NB4 (cell line): Measurements from ENCODE around the gene DSCAM.

ENCODE experiments used
- DNase-seq: peaks from one replicate; pipeline ENCODE4 v3.0.0; 2010; ENCODE audit warnings: low read depth
- H3K4me3 ChIP-seq: one replicate; pipeline ENCODE4 v1.5.1; 2011; ENCODE audit warnings: mild to moderate bottlenecking, low read depth, low read length, moderate library complexity
- MYC ChIP-seq: IDR thresholded peaks from 2 replicates; pipeline ENCODE4 v1.6.1; 2011; ENCODE audit warnings: low read depth, low read length
- POLR2A ChIP-seq: IDR thresholded peaks from 2 replicates; pipeline ENCODE4 v1.6.1; 2011; ENCODE audit warnings: mild to moderate bottlenecking; ENCODE audit not compliant: insufficient read length; ENCODE audit errors: extremely low read depth
- TF ChIP-seq, protein P1 (sequence below): IDR thresholded peaks from one replicate; pipeline ENCODE4 v1.5.1; 2012; ENCODE audit warnings: low read depth, low read length
- TF ChIP-seq, protein P2 (sequence below): IDR thresholded peaks from 2 replicates; pipeline ENCODE4 v1.6.1; 2011; ENCODE audit warnings: low read depth, low read length

Gene DSCAM

DNA sequence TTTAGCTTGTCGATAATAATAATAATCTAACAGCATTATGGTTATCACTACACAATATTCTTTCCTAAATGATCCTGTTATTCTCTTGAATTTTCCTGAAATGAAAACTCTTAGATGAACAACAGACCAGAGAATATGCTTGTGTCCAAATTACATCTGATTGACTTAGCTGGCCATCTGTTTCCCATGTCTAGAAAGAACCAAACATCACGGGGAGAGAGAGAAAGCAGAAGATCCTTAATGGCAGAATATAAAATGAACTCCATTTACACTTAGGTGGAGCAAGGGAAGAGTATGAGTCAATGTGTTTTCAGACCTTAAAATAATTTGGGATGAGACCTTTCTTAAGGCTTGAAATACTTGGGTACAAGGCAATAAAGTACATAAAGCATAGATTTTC lies 162.2 kb downstream of the DSCAM start:
- TF ChIP-seq, protein P1, sequence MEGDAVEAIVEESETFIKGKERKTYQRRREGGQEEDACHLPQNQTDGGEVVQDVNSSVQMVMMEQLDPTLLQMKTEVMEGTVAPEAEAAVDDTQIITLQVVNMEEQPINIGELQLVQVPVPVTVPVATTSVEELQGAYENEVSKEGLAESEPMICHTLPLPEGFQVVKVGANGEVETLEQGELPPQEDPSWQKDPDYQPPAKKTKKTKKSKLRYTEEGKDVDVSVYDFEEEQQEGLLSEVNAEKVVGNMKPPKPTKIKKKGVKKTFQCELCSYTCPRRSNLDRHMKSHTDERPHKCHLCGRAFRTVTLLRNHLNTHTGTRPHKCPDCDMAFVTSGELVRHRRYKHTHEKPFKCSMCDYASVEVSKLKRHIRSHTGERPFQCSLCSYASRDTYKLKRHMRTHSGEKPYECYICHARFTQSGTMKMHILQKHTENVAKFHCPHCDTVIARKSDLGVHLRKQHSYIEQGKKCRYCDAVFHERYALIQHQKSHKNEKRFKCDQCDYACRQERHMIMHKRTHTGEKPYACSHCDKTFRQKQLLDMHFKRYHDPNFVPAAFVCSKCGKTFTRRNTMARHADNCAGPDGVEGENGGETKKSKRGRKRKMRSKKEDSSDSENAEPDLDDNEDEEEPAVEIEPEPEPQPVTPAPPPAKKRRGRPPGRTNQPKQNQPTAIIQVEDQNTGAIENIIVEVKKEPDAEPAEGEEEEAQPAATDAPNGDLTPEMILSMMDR: no peak
- no peak for TF ChIP-seq MYC
- TF ChIP-seq POLR2A: no peak
- TF ChIP-seq, protein P2, sequence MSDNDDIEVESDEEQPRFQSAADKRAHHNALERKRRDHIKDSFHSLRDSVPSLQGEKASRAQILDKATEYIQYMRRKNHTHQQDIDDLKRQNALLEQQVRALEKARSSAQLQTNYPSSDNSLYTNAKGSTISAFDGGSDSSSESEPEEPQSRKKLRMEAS: no peak
- no peak for DNase-seq
- no peak overlapping the region for H3K4me3 ChIP-seq

DNA sequence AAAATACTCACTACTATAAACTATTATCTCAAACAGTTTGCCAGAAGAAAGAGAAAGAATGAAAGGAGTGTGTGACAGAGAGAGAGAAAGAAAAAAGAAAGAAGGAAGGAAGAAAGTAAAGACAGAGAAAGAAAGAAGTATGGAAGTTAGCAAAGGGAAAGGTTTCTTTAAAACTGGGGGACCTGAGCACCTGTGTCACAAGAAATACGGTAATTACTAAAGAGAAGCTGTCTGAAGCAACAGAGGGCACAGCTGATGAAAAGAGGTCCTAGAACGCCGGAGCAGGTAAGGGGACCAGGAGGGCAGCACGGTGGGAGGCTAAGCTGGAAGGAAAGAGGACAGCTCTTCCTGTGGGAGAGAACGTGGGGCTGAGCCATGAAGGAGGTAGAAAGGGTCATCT lies 163.6 kb downstream of the DSCAM start:
- DNase-seq: no peak
- no peak for TF ChIP-seq MYC
- TF ChIP-seq, protein P1: no peak
- no peak overlapping the region for H3K4me3 ChIP-seq

DNA sequence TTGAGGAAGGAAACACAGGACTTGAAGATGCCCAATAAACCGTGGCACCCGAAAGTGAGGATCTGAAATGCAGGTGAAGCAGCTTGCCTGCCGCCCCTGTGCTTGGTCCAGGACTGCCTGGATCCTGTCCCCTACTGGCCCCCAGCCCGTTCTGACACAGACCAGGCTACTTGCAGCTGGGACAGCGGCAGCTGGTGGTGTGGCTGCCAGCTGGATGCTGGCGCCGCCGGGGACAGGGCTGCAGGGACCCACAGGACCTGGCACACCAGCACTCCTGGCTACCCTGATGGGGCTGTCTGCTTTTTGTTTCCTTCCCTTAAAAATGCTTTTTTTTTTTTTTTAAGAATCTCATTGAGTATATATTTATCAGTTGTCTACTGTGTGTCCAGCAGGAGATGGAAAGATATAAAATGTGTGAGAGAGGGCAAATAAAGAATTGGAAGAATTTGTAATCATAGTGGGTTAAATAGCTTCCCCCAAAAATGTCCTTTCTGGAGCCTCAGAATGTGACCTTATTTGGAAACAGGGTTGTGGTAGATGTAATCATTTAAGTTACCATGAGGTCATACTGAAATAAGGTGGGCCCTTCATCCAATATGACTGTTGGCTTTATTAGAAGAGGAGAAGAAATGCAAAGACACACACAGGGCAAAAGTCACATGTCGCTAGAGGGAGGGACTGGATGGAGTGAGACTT lies 165.6 kb downstream of the DSCAM start:
- TF ChIP-seq MYC (no peak), POLR2A (no peak)
- TF ChIP-seq, protein P2: no peak
- TF ChIP-seq, protein P1: no peak
- no peak for DNase-seq

DNA sequence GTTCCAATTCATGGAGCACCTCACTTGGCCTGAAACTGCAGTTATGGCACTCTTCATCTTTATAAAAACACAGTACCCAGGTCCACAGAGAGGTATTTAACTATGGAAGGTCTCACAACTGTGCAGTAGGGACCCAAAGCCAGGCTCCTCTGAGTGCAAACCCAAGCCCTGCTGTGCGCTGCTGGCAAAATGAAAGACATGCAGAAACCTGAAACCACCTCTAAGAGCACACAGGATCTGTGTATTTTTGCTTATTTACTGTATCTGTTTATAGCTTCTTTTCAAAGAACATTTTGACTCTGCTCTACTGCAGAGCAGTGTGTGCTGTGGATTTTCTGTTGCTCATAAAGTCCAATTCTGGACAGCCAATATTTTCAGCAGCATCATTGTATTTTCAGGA lies 166.6 kb downstream of the DSCAM start:
- H3K4me3 ChIP-seq: no peak overlapping the region
- DNase-seq: no peak
- no peak for TF ChIP-seq MYC
- TF ChIP-seq, protein P2: no peak
- TF ChIP-seq POLR2A: no peak

More for the DNA sequence above, 165.6 kb downstream of the DSCAM start:
- H3K4me3 ChIP-seq: no peak overlapping the region

DNA sequence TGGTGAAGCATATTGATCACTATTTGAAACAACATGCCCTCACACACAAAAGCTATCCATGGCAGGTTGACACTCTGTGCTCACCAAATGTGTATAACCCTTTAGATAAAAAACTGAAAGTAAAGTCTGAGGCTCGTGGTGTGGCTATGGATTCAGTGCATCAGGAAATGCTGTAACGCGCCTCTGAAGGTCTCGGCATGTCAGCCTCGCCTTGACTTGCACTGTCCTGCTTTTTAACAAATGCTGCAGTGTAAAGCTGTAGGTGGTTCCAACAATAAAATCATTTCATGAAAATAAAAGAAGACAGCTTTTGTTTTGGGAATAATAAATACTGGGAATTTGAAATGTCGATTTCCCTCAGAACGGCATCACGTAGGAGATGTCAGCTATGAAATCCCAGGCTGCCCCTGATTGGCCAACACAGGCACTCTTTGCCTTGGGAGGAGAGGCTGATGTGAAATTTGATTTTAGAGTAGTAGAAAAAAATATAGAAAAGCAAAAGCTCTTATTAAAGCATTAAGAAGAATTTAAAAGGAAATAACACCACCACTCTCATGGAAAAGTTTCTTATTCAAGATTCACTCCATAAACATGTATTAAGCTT lies 168.2 kb downstream of the DSCAM start:
- no peak overlapping the region for H3K4me3 ChIP-seq
- TF ChIP-seq POLR2A (no peak), MYC (no peak)
- TF ChIP-seq, protein P1: no peak
- TF ChIP-seq, protein P2: no peak
- DNase-seq: no peak

DNA sequence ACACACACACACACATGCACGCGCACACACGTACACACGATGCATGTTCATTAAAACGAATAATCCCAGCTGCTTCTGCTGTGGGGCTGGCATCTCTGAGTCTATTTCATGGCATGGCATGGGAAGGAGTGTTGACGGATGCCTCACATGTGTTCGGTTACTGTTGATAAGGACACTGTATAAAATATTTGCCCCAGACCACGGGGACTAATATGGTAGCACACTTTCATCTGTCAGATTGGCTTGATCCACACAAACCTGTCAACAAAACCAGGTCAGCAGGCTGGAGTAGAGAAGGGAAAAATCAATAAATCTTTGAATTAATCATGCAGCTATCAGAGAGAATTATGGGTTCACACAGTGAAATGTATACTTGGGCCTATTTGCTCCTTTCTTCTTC lies 171.9 kb downstream of the DSCAM start:
- no peak overlapping the region for H3K4me3 ChIP-seq
- TF ChIP-seq MYC (no peak), POLR2A (no peak)
- TF ChIP-seq, protein P2: no peak
- TF ChIP-seq, protein P1: no peak
- DNase-seq: no peak
